SU-DHL-6 (cell line): ENCODE measurements around the gene DACH1.

Experiments used
- H2AFZ ChIP-seq: fragments of 200-600 bp; sonication (generic); 2 replicates; pipeline ENCODE4 v1.6.1; 2014; ENCODE audit warnings: low read depth, mild to moderate bottlenecking, moderate library complexity, mixed read lengths, antibody characterized with exemption, low read length; ENCODE audit not compliant: severe bottlenecking
- H3F3A ChIP-seq: fragments of 200-600 bp; shearing (Covaris generic); 2 replicates; pipeline ENCODE4 v1.6.0; 2016; ENCODE audit warnings: antibody characterized with exemption, mild to moderate bottlenecking; ENCODE audit not compliant: insufficient read depth
- H3K27ac ChIP-seq: fragments of 200-600 bp; sonication (generic); 2 replicates; pipeline ENCODE4 v1.5.1; 2016; ENCODE audit warnings: low read depth, mild to moderate bottlenecking, low read length, moderate library complexity, mixed read lengths
- H3K27me3 ChIP-seq: fragments of 200-600 bp; sonication (generic), shearing (Covaris generic); 2 replicates; pipeline ENCODE4 v1.6.0; 2014; ENCODE audit warnings: mild to moderate bottlenecking, low read length
- H3K36me3 ChIP-seq: fragments of 200-600 bp; sonication (generic); 2 replicates; pipeline ENCODE4 v1.6.1; 2014; ENCODE audit warnings: mild to moderate bottlenecking, low read length, mixed read lengths
- H3K4me2 ChIP-seq: fragments of 300-600, 200-600 bp; shearing (Covaris generic), sonication (generic); 2 replicates; pipeline ENCODE4 v1.6.0; 2014; ENCODE audit warnings: low read length, low read depth, mild to moderate bottlenecking; ENCODE audit not compliant: poor library complexity, severe bottlenecking
- H3K4me3 ChIP-seq: fragments of 200-600 bp; sonication (generic); 2 replicates; pipeline ENCODE4 v1.5.1; 2014; ENCODE audit warnings: antibody characterized with exemption, low read length, mild to moderate bottlenecking, mixed read lengths; ENCODE audit not compliant: insufficient read depth, poor library complexity, severe bottlenecking
- H3K79me2 ChIP-seq: fragments of 200-600 bp; sonication (generic); 2 replicates; pipeline ENCODE4 v1.6.1; 2014; ENCODE audit warnings: mild to moderate bottlenecking, low read length, moderate library complexity; ENCODE audit not compliant: insufficient read depth
- H3K9ac ChIP-seq: fragments of 200-600 bp; sonication (generic); 2 replicates; pipeline ENCODE4 v1.7.0; 2014; ENCODE audit warnings: mild to moderate bottlenecking, low read length
- H3K9me2 ChIP-seq: fragments of 200-600 bp; sonication (generic); replicated peaks from 2 replicates; pipeline ENCODE4 v1.6.1; 2014; ENCODE audit warnings: low read length; ENCODE audit not compliant: insufficient read depth
- H3K9me3 ChIP-seq: fragments of 200-600 bp; sonication (generic); 2 replicates; pipeline ENCODE4 v1.6.1; 2014; ENCODE audit warnings: low read length, mixed read lengths; ENCODE audit not compliant: insufficient read depth
- H4K20me1 ChIP-seq: fragments of 200-600 bp; sonication (generic); 2 replicates; pipeline ENCODE4 v1.6.1; 2014; ENCODE audit warnings: low read depth, mild to moderate bottlenecking, antibody characterized with exemption, low read length, moderate library complexity, mixed read lengths
- CTCF ChIP-seq: fragments of 200-600 bp; sonication (generic); IDR thresholded peaks from one replicate; pipeline ENCODE4 v1.5.1; 2017; ENCODE audit warnings: antibody characterized with exemption, mild to moderate bottlenecking, low read length, moderate library complexity; ENCODE audit not compliant: insufficient read depth, poor library complexity, severe bottlenecking
- EZH2phosphoT487 ChIP-seq: fragments of 200-600 bp; sonication (generic), shearing (Covaris generic); conservative IDR thresholded peaks from 2 replicates; pipeline ENCODE4 v1.6.1; 2018; ENCODE audit warnings: mild to moderate bottlenecking, antibody characterized with exemption, low read length, moderate library complexity, mixed read lengths

Gene DACH1

GRCh38 chr13:71596116-71596515 lies 270.9 kb downstream of the DACH1 start:
- Histone ChIP-seq H3K79me2 (no peaks in the 10 kb centered on the region), H2AFZ (no peak overlapping the region), H3K9me3 (no peaks in the 10 kb centered on the region), H4K20me1 (no peaks in the 10 kb centered on the region), H3F3A (no peaks in the 10 kb centered on the region; the same call in 1 of the 2 replicates), H3K36me3 (no peaks in the 10 kb centered on the region), H3K4me2 (no peak overlapping the region), H3K9me2 (no peaks in the 10 kb centered on the region), H3K27me3 (no peaks in the 10 kb centered on the region), H3K4me3 (no peak overlapping the region), H3K27ac (no peak overlapping the region), H3K9ac (no peak overlapping the region)
- TF ChIP-seq EZH2phosphoT487 (no peak), CTCF (no peak)

- H3K4me2 ChIP-seq = no peak overlapping the region
- H3K4me3 ChIP-seq = no peak overlapping the region
- TF ChIP-seq CTCF (no peak), EZH2phosphoT487 (no peak)
- no peaks in the 10 kb centered on the region for H3K79me2 ChIP-seq
- no peaks in the 10 kb centered on the region for H3K36me3 ChIP-seq
- H3K27me3 ChIP-seq = no peaks in the 10 kb centered on the region
- no peaks in the 10 kb centered on the region for H4K20me1 ChIP-seq
- no peaks in the 10 kb centered on the region for H3K9me3 ChIP-seq
- no peaks in the 10 kb centered on the region for H3K9me2 ChIP-seq
- no peak overlapping the region for H2AFZ ChIP-seq
- H3K27ac ChIP-seq = no peak overlapping the region
- no peaks in the 10 kb centered on the region for H3F3A ChIP-seq
- no peak overlapping the region for H3K9ac ChIP-seq
Measured at GRCh38 chr13:71593566-71593965, 273.4 kb downstream of the DACH1 start.

GRCh38 chr13:71591374-71591773 lies 275.6 kb downstream of the DACH1 start:
- Histone ChIP-seq H3K9me2 (no peaks in the 10 kb centered on the region), H3F3A (no peaks in the 10 kb centered on the region), H2AFZ (no peak overlapping the region), H4K20me1 (no peaks in the 10 kb centered on the region), H3K79me2 (no peaks in the 10 kb centered on the region), H3K36me3 (no peaks in the 10 kb centered on the region), H3K9me3 (no peaks in the 10 kb centered on the region), H3K4me2 (no peak overlapping the region), H3K27me3 (no peaks in the 10 kb centered on the region), H3K9ac (no peak overlapping the region), H3K4me3 (no peak overlapping the region), H3K27ac (no peak overlapping the region)
- TF ChIP-seq CTCF (no peak), EZH2phosphoT487 (no peak)
